Effector CD8-positive, alpha-beta T cell (primary cell): ENCODE results near the gene MCTP2.

Experiments used
- DNase-seq: peaks from one replicate; lab custom pipeline; 2025; lab: John Stamatoyannopoulos, UW

MCTP2 gene

DNA sequence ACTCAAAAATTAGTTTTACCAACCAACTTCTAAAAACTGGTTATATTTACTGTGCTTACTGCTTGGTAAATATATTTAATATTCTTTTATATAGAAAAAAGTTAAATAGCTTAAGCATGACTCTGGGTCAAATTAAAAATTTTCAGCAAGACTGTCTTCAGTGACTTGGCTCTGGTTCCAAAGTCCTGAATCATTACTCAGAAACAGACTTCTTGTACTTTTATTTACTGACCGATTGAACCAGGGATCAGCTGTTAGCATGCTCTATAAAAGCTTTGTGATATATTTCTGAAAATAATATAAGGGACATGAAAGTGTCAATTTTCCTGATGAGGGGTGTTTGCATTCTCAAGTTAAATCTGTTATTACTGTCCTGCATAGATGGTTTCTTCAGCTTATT, 164.3 kb downstream of the MCTP2 start:
- DNase-seq: no peak

DNA sequence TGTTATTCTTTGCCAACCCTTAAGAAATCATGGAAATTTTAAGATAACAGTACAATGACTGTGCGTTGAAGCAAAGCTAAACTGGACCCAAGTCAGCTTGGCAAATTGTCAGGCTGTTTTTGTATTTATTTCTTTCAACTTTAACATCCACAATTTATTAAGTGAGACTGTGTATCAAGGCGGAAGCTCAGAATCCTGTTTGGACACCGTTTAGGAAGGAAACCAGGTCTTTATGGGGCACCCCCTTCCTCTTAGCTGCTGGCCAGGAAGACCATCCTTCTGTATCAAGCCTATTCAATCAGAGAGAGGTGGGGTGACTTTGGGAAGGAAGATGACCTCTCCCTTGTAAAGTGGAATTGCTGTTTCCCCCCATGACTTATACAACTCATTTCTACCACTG, 166.0 kb downstream of the MCTP2 start:
- no peak for DNase-seq

DNA sequence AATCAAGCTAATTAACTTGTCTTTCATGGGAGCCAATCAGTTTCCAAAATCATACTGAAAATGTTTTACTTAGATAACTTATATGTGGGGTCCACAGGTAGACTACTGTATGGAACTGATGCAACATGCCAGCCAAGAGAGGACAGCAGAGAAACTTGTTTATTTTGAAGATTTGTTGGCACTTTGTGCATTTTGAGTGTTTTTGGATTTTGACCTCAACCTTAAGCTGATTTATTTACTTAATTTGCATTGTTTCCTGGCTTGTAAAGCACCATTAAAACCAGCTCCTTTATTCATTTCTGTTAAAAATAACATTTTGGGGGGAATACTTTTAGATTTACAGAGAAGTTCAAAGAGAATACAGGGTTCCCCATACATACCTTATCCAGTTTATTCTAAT, 166.6 kb downstream of the MCTP2 start:
- no peak for DNase-seq

DNA sequence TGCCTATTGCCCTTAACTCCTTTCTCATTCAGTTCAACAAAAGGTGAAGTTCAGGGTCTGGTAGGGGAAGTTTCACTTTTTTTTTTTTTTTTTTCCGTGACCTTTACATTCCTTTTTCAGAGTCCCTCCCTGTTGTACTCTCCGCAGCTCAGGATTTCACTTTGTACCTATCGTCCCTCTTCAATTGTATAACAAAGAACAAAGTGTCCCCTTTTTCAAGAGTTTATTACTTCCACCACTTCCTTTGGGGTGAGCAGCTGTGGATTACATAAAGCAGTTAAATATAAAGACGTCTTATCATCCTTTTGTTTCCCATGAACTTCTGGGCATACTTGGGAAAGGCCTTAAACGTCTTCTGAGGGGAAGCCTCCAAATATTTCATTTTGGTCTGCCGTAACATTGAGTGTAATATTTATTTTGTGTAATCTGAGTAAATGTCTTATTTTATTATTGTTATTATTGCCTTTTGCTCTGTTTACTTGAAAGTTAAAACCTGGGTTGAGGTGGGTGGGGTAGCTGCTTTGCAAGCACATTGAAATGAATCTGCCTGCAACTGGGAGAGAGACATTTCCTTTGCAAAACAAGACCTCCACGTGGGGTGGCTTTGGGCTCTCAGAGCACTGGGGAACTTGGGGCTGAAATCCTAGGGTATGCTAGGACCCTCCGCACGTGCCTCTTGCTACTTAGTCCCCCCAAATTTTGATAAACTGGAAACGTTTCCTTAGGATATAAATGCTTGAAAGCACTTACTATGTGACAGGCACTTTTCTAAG, 169.4 kb downstream of the MCTP2 start:
- DNase-seq: no peak

GRCh38 chr15:94403331-94403730, 172.0 kb downstream of the MCTP2 start:
- DNase-seq: no peak

DNA sequence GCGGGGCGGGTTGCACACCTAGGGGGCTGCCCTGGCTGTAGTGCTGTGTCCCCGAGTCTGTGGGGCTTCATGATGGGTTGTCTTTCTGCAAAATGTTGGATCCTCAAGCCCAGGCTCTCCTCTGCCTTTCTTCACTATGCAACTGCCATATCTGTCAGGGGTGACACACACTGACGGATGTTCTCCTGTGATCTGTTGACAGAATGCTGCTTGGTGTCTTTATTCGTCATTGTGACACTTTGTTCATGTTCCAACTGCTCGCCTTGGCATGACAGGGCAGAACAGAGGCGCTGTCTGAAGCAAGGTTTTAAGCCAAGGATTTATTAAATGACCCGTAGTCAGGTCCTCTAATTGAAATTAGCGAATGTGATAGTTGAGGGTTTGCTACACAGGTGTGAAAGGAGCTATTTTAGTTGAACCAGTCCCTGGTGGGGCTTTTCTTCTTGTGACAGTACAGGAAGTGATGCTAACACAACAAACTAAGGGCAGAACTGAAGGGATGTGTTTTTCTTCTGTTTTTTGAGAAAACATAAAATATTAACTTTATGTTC, 173.4 kb downstream of the MCTP2 start:
- DNase-seq: no peak

- DNase-seq: no peak
These were observed 179.9 kb downstream of the MCTP2 start for GRCh38 chr15:94411285-94411684.

DNA sequence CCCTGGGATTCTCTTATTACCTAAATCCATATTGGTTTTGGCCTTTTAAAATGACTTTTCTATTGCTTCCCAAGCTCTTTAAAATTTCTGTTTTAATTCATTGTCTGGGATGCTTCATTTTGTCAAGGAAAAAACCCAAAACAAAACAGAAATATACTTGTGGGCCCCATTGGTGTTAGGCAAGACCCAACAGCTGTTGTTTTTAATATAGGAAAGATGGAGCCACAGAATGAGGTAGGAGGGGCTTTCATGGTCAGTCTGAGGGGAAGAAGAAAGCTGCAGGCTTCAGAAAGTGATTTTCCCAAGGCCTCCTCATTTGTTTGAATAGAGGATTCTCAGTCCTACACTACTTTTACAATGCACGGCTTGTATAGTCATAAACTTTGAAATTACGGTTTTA, 180.5 kb downstream of the MCTP2 start:
- no peak for DNase-seq

DNA sequence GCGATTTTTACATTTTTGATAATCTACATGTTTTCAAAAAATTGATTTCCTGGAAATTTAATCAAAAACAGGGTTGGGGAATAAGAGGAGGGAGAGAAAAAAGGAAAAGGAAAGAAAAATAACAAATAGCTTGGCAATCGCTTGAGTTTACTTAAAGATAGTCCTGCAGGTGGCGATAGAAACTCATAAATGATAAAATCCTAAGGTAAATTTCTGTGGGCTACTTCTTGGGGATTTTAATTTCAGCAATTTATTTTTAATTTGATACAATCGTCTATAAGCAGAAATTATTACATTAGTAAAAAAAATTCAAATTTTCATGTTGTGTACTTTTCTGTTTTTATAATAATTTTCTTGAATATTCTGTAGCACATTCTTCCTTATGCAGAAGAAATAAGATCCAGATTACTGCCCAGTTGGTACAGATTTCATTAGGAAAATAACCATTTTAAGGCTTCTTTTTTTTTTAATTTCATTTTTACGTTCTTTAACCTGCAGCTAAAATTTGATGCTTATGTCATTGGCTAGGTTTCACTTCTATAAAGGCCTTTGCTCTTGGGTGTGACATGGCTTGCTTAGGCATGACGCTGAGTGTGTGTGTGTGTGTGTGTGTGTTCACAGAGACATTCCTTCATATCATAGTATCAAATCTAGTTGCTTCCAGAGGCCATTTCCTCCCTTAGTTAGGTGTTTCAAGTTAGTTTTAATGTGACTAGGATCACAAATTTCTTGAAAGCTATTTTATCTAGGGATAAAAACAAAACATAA, 181.8 kb downstream of the MCTP2 start:
- no peak for DNase-seq

DNA sequence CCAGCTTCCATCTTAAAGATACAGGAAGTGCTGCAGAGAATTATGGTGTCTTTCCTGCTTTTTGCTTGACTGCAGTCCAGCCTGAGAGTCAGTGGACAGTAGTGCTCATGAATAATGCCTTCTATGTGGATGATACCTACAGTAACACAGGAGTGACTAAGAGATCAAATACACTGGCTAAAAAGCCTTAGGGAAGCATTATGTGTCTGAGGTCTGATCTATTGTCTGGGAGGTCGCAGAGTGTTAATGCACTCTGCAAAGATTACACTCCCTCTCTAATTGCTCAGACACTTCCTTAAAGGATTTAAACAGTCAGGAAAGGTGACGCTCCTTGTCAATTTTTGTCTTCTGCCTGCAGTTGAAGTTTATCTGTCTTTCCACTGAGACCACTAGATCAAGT, 183.6 kb downstream of the MCTP2 start:
- DNase-seq: no peak

DNA sequence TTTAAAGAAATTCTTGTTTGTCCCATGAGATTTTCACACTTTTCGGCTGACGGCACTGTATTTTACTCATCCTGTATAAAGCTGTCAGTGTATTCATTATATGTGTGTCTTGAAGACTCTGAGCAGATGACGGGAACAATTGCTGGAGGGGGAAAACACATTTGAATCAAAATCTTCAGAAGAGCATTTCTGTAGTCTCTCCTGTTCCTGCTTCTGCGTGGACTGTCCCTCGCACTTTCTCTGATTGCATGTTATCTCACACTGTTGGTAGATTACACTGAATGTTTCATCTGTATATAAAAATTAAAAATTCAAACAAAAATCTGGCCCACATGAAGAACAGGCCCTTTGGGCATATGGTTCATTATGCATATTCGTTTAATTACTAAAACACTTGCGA, 184.9 kb downstream of the MCTP2 start:
- DNase-seq: no peak

DNA sequence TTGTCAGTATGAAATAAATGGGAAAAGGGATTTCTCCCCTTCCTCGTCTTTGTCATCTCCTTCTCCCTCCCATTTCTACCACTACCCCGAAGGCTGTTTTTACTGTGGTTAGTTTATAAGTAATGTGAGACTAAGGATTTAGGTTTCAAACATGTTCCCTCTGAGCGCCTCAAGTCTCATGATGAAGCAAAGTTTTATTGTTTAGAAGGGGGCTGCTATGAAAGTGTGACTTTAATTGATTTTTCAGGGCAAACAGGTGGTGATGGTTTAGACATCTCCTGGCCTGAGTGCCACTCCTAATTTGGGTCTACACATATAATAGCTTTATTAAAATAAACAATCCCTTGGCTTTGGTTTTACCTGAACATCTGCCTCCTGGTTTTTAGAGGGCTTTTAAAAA, 185.5 kb downstream of the MCTP2 start:
- DNase-seq: no peak

DNA sequence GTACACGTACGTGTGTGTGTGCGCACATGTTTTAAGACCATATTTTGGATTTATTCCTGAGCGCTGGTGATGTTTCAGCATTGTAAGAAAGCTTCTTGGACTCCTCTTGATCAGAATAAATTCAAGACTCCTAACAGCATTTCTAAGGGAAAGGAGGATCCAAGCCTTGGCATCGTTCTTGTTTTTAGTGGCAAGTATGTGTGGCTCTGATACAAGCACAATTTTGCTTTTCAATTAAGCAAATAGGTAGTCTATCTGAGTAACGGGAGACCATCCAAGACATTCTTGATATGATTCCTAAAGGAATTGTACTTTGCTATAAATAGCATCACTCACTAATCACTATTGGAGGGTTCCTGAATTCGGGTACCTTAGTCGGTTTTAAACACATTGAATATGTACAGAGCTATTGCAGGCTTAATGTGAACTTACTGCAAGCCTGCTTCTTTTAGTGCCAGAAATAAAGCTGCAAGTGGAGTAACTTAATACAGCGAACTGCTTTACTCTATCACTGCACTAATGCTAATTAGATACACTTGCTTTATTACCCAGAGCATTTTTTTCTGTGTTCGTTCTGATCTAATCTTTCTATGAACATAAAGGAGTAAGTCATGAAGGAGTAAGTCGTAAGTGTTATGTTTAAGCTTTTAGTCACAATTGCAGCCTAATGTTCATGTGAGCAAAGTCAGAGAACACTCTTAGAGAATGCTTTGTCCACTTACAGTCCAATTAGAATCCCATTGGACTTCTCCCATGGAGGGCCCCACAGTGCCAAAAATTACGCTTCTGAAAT, 186.3 kb downstream of the MCTP2 start:
- no peak for DNase-seq

DNA sequence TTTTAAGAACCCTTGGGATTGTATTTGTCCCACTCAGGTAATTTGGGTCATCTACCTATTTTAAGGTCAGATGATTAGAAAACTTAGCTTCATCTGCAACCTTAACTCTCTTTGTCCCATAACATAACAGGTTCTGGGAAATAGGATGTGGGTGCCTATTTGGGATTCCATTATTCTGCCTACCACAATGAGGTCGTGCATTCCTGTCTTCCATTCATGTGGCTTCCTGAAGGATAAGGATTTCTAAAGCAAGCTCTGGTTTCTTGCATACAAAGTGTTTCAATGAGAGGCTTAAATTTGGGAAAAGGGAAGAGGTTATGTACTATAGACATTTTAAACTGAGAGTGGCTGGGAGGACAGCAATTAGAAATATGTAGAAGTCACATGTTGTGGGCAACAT, 190.3 kb downstream of the MCTP2 start:
- no peak for DNase-seq

GRCh38 chr15:94432279-94432678, 200.9 kb downstream of the MCTP2 start:
- DNase-seq: no peak

DNA sequence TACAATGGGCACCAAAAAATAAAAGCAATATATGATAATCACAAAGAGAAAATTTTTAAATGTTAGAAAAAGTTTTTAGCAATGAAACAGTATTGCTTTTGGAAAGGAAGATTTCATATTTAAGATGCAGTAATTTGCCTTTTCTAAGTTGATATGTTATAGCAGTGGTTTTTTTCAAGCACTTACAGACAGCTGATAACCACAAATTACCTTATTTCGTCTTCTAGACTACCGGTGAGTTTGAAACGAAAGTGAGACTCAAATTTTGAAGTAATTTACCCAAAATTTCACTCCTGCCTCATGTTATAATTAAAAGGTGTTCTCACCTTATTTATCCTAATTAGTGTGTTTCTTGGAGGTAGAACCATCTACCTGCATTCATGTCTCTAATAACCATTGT, 207.8 kb downstream of the MCTP2 start:
- DNase-seq: no peak

- no peak for DNase-seq
These were observed 210.4 kb downstream of the MCTP2 start for GRCh38 chr15:94441760-94442159.

DNA sequence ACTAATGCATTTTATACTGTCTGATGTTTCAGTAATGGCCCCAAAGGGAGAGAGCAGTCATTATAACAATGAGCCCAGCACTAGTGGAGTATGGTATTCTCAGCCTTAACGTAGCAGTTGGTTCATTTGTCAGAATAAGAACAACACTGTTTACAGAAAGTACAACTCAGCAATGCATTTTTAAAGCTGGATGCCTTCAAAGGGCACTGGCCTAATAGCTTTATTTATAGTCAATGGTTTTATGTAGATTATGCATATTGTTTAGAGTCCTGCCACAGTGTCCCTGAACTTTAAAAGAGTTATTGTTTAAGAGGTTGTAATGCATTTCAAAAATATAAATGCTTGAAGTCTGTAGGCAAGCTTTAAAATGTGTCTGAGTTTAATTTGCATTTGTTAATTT, 211.1 kb downstream of the MCTP2 start:
- DNase-seq: no peak

GRCh38 chr15:94443186-94443585, 211.8 kb downstream of the MCTP2 start:
- no peak for DNase-seq

- no peak for DNase-seq
These were observed 214.3 kb downstream of the MCTP2 start for GRCh38 chr15:94445566-94446160.

- DNase-seq: no peak
These were observed 215.1 kb downstream of the MCTP2 start for GRCh38 chr15:94446441-94446840.

- DNase-seq: no peak
These were observed 220.1 kb downstream of the MCTP2 start for GRCh38 chr15:94451466-94451865.
